DOHH2 (cell line): ENCODE data around the gene HOXA9.

Source experiments
- H3F3A ChIP-seq: fragments of 200-600 bp; sonication (generic), shearing (Covaris generic); 2 replicates; pipeline ENCODE4 v1.6.0; 2016; ENCODE audit warnings: antibody characterized with exemption, mild to moderate bottlenecking; ENCODE audit not compliant: control insufficient read depth, insufficient read depth
- H3K27ac ChIP-seq: fragments of 200-600 bp; sonication (generic); 2 replicates; pipeline ENCODE4 v1.5.1; 2014; ENCODE audit warnings: low read depth, mild to moderate bottlenecking, low read length, moderate library complexity
- H3K27me3 ChIP-seq: fragments of 200-600 bp; sonication (generic); 2 replicates; pipeline ENCODE4 v1.6.1; 2014; ENCODE audit warnings: mild to moderate bottlenecking, low read length, mixed read lengths; ENCODE audit not compliant: control insufficient read depth
- H3K36me3 ChIP-seq: fragments of 200-600 bp; sonication (generic); 2 replicates; pipeline ENCODE4 v1.6.1; 2014; ENCODE audit warnings: mild to moderate bottlenecking, low read length, moderate library complexity, mixed read lengths; ENCODE audit not compliant: control insufficient read depth
- H3K4me1 ChIP-seq: fragments of 200-600 bp; sonication (generic); 2 replicates; pipeline ENCODE4 v1.6.1; 2014; ENCODE audit warnings: mild to moderate bottlenecking, low read length, mixed read lengths; ENCODE audit not compliant: control insufficient read depth
- H3K4me2 ChIP-seq: fragments of 200-600 bp; sonication (generic); 2 replicates; pipeline ENCODE4 v1.6.0; 2014; ENCODE audit warnings: mild to moderate bottlenecking, low read length, moderate library complexity
- H3K4me3 ChIP-seq: fragments of 200-600 bp; sonication (generic); 2 replicates; pipeline ENCODE4 v1.5.1; 2014; ENCODE audit warnings: mild to moderate bottlenecking, low read length, mixed read lengths
- H3K79me2 ChIP-seq: fragments of 200-600 bp; sonication (generic); 2 replicates; pipeline ENCODE4 v1.6.1; 2014; ENCODE audit warnings: mild to moderate bottlenecking, low read length, mixed read lengths; ENCODE audit not compliant: control insufficient read depth
- H3K9me2 ChIP-seq: fragments of 200-600 bp; sonication (generic); replicated peaks from 2 replicates; pipeline ENCODE4 v1.6.1; 2014; ENCODE audit warnings: mild to moderate bottlenecking, low read length, mixed read lengths; ENCODE audit not compliant: control insufficient read depth
- H3K9me3 ChIP-seq: fragments of 200-600 bp; sonication (generic); 2 replicates; pipeline ENCODE4 v1.6.1; 2014; ENCODE audit warnings: antibody characterized with exemption, low read length, mixed read lengths; ENCODE audit not compliant: control insufficient read depth, insufficient read depth
- H4K20me1 ChIP-seq: fragments of 200-600 bp; sonication (generic); 2 replicates; pipeline ENCODE4 v1.6.0; 2014; ENCODE audit warnings: low read depth, mild to moderate bottlenecking, antibody characterized with exemption, low read length, moderate library complexity; ENCODE audit not compliant: control insufficient read depth, insufficient read depth
- EZH2phosphoT487 ChIP-seq: fragments of 200-600 bp; sonication (generic); IDR thresholded peaks from 2 replicates; pipeline ENCODE4 v1.6.1; 2017; ENCODE audit warnings: borderline replicate concordance, mild to moderate bottlenecking, antibody characterized with exemption, low read length, moderate library complexity, mixed read lengths
- TF ChIP-seq, protein P1 (sequence below): fragments of 200-600 bp; sonication (generic); IDR thresholded peaks from one replicate; pipeline ENCODE4 v1.5.1; 2014; ENCODE audit warnings: antibody characterized with exemption, mild to moderate bottlenecking, low read depth, low read length; ENCODE audit not compliant: poor library complexity, severe bottlenecking

HOXA9 gene

GRCh38 chr7:27163288-27164044, 1.9 kb downstream of the HOXA9 start:
- no peaks in the 10 kb centered on the region for H4K20me1 ChIP-seq
- no peaks in the 10 kb centered on the region for H3K36me3 ChIP-seq
- peaks cover 19% of the 10 kb centered on the region for H3K4me1 ChIP-seq
- no peak for TF ChIP-seq EZH2phosphoT487
- TF ChIP-seq, protein P1, sequence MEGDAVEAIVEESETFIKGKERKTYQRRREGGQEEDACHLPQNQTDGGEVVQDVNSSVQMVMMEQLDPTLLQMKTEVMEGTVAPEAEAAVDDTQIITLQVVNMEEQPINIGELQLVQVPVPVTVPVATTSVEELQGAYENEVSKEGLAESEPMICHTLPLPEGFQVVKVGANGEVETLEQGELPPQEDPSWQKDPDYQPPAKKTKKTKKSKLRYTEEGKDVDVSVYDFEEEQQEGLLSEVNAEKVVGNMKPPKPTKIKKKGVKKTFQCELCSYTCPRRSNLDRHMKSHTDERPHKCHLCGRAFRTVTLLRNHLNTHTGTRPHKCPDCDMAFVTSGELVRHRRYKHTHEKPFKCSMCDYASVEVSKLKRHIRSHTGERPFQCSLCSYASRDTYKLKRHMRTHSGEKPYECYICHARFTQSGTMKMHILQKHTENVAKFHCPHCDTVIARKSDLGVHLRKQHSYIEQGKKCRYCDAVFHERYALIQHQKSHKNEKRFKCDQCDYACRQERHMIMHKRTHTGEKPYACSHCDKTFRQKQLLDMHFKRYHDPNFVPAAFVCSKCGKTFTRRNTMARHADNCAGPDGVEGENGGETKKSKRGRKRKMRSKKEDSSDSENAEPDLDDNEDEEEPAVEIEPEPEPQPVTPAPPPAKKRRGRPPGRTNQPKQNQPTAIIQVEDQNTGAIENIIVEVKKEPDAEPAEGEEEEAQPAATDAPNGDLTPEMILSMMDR, result no peak
- H3K27ac ChIP-seq, result no peak overlapping the region
- H3K79me2 ChIP-seq, result no peaks in the 10 kb centered on the region
- no peak overlapping the region for H3K4me3 ChIP-seq
- H3K9me3 ChIP-seq, result no peaks in the 10 kb centered on the region
- no peaks in the 10 kb centered on the region; the same call in 1 of the 2 replicates for H3F3A ChIP-seq
- H3K27me3 ChIP-seq, result peaks cover 63% of the 10 kb centered on the region
- H3K4me2 ChIP-seq, result no peak overlapping the region
- H3K9me2 ChIP-seq, result no peaks in the 10 kb centered on the region

- Histone ChIP-seq H3K27me3 (peaks cover 63% of the 10 kb centered on the region), H3K4me1 (peaks cover 20% of the 10 kb centered on the region), H3F3A (no peaks in the 10 kb centered on the region; the same call in 1 of the 2 replicates), H3K27ac (no peak overlapping the region), H3K9me3 (no peaks in the 10 kb centered on the region), H3K4me2 (no peak overlapping the region), H3K9me2 (no peaks in the 10 kb centered on the region), H3K36me3 (no peaks in the 10 kb centered on the region), H4K20me1 (no peaks in the 10 kb centered on the region), H3K4me3 (no peak overlapping the region), H3K79me2 (no peaks in the 10 kb centered on the region)
- TF ChIP-seq EZH2phosphoT487, result no peak
- TF ChIP-seq, protein P1, result no peak
Observed at GRCh38 chr7:27162561-27163287, 2.6 kb downstream of the HOXA9 start.

DNA sequence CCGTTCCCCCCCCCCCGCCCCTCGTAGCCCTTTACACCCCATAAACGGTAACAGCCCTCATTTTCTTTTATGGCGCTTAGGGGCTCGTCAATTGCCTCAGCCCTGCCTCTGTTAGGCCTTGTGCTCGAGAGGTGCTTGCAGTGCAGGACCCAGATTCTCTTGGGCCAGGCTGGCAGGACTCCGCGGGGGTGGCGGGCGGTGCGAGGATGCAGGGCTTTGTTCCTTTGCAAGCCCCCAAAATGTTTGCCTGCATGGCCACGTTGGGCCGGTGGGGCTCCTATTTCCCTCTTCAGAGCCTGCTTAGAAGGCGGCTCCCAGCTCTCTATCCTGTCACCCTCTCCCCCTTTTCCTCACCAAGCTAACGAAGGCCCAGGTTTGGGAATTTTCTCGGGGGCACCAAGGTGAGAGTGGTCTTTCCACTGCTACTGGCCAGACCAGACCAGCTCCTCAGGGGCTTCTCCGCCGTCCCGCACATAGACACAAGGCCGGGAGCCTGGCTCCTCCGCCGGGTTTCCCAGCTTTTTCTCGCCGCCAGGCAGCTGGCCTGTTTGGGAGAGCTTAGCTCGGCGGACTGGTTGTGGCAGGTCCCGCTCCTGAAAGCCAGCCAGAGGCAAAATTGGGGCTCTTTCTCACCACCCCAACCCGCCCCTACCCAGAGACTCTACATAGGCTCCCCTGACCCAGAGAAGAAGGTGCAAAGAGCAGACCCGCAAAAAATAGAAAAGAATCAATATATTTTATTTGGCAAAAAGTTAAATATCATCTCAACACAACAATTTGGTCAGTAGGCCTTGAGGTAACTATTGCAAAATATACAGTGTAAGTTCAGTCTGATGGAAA, 3.4 kb downstream of the HOXA9 start:
- Histone ChIP-seq H3K79me2 (no peaks in the 10 kb centered on the region), H3K27me3 (peaks cover 63% of the 10 kb centered on the region), H3K4me1 (peaks cover 20% of the 10 kb centered on the region), H3K9me3 (no peaks in the 10 kb centered on the region), H3K36me3 (no peaks in the 10 kb centered on the region), H3K27ac (no peak overlapping the region), H3F3A (no peaks in the 10 kb centered on the region; the same call in 1 of the 2 replicates), H3K4me3 (no peak overlapping the region; the same call in 1 of the 2 replicates), H3K9me2 (no peaks in the 10 kb centered on the region), H4K20me1 (no peaks in the 10 kb centered on the region), H3K4me2 (peak overlapping the region; percentile 93)
- TF ChIP-seq, protein P1, result no peak
- TF ChIP-seq EZH2phosphoT487, result no peak
